HG02870 (cell line): ENCODE data around the gene THYN1.
"Not testable (repeated sequence)": the region's sequence is repeated elsewhere in the genome, so short reads cannot be mapped to it uniquely, and the experiment has no call there.

Source experiments
- ATAC-seq: cut with Tn5 transposase; IDR thresholded peaks from one replicate; pipeline ENCODE4 v1.9.1; 2021; ENCODE audit warnings: mild to moderate bottlenecking, moderate library complexity; ENCODE audit not compliant: unreplicated experiment

Gene THYN1

DNA sequence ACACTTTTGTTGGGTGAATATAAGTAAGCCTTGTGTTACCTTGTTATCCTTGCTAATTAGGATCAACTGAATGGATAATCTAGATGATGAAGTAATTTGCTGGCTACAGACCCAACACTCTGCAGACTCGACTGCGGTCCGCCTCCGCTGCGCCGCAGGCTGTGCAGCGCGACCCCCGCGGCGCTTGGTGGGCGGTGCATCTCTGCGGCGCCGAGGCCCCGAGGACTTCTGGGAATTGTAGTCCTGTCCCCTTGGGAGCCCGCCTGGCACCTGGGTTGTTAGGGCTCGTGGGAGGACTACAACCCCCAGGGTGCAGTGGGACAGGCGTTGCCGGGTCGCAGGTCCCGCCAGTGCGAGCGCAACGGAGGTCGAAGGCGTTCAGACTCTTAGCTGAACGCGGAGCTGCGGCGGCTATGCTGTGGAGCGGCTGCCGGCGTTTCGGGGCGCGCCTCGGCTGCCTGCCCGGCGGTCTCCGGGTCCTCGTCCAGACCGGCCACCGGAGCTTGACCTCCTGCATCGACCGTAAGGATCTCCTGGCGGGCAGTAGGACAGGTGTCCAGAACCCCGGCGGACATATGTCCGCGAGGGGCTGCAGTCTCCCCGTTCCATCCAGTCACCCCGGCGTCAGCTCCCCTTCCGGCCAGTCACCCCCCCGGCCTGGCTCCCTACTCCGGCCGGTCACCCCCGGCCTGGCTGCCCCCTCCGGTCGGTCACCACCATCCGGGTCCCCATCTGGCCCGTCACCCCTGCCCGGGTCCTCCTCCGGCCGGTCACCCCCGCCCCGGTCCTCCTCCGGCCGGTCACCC lies at the start of gene THYN1, which contains the start of gene ACAD8:
Gene THYN1, minus strand, starts transcription at position 165 of the 806 bp plus-strand sequence. CDS start 470 bp downstream, outside the sequence.
Gene ACAD8, plus strand, starts transcription at position 381 of the 806 bp plus-strand sequence. Its CDS starts 33 bp downstream, at position 414.
- ATAC-seq = peak; percentile 98

- no peak for ATAC-seq
Observed at GRCh38 chr11:134294664-134295063, 41.5 kb upstream of the THYN1 start.

DNA sequence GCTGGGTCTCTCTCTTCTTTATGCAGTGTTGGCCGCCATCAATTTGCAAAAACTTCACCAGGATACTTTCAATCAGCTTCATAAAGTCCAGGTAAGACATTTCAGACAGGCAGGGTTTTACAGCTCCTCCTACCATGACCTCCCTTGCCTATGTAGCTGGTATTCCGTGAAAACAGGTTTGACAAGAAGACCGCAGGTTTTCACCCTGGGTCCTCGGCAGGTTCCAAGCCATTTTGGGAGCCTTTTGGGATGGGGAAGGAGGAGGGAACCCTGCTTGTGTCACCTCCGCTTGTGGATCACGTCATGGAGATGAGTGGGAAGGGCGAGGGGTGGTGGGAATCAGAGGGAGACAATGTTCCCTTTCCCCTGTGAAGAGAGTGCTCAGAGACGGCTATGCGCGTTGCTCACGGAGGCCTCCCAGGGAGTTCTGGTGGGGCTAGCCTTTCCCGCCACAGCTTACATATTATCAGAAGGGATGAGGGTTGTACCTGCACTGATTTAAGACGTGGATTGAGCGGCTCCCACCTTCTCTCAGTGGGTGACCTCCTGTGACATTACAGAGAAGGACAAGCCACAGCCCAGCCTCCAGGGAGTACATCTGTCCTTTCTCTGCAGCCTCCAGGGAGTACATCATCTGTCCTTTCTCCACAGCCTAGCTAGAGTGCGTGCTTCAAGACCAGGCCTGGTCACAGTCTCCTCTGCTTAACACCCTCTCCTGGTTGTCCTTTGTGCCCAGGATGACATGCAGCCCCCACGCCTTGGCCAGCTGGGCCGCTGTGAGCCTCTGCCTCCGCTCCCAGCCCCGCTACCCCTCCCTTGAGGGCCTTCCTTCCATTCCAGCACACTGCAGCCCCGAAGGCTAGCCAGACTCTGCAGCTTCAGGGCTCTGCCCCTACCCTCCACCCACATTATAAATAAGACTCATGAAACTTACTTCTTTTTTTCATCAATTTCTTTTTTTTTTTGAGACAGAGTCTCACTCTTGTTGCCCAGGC lies 40.3 kb upstream of the THYN1 start:
- no peak for ATAC-seq

- ATAC-seq = no peak
Observed at GRCh38 chr11:134292661-134293060, 39.5 kb upstream of the THYN1 start.

- ATAC-seq = no peak
Observed at GRCh38 chr11:134291196-134291595, 38.0 kb upstream of the THYN1 start.

GRCh38 chr11:134290646-134291045 lies 37.5 kb upstream of the THYN1 start:
- no peak for ATAC-seq

DNA sequence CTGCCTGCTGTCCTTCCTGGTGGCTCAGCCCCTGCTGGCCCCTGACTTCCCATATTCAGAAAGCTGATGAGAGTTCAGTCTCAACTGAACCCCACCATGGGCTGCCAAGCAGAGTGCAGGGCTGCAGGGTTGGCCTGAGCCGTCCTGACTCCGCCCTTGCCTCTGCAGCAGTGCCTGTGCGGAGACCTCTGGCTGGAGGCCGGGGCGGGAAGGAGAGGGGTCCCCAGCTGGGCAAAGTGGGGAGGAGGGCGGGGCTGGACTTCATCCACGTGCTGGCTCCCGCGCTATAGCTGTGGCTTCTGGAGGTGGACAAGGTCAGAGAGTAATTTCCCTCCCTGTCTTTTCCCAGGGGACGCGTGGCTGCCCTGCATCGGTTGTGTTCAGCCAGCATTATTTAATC lies 36.6 kb upstream of the THYN1 start:
- no peak for ATAC-seq

DNA sequence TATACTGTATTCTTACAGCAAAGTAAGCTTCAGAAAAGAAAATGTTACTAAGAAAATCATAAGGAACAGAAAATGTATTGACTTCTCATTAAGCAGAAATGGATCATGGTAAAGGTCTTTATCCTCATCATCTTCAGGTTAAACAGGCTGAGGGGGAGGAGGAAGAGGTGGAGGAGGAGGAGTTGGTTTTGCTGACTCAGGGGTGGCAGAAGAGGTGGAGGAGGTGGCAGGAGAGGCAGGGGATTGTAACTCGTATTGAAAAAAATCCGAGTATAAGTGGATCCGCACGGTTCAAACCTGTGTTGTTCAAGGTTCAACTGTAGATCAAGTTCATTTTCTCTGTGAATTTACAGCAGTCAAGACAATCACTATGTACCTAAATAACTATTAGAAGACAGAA lies 36.0 kb upstream of the THYN1 start:
- ATAC-seq = no peak

GRCh38 chr11:134288486-134288885 lies 35.3 kb upstream of the THYN1 start:
- no peak for ATAC-seq

- no peak for ATAC-seq
Observed at GRCh38 chr11:134287561-134287960, 34.4 kb upstream of the THYN1 start.

DNA sequence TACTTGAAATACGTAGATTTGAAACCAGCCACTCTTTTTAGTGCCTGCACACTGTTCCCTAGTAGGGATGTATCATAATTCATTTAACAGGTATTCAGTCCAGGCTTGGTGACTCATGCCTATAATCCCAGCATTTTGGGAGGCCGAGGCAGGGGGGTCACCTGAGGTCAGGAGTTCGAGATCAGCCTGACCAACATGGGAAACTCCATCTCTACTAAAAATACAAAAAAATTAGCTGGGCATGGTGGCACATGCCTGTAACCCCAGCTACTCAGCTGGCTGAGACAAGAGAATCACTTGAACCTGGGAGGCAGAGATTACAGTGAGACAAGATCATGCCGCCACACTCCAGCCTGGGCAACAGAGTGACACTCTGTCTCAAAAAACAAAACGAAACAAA lies 31.2 kb upstream of the THYN1 start:
- ATAC-seq = not testable (repeated sequence)

DNA sequence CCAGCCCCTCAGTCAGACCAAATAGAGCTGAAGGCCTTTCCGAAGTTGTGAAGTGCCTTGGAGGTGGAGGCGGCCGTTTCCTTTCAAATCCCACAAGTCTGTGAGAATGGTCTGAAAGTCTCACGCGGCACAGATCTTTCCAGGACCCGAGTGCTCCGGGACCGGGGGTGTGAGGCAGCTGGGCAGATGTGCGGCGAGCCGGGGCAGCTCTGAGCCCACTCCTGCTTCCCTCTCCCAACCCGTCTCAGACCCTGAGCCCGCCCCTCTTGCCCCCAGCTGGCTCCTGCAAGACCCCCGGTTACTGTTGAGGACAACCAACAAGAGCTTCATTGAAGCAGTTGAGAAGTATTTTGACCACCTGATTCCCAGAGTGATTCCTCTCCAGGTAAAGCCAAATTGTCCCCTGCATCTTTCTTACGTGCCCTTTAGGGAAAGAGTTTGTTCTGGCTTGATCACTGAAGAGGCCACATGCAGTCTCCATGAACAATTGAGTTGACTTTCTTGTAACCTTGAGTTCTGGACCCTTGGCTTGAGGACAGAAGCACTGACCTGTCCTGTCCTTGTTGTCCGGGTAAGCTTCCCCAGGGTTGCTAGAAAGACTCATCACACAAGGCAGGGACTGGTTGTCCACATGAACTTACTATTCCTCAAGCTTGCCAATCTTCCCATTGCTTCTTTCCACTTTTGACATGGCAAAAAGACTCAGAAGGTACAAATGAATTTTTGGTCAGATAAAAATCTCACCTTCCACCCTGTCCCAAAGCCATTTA lies 30.5 kb upstream of the THYN1 start:
- ATAC-seq = no peak

DNA sequence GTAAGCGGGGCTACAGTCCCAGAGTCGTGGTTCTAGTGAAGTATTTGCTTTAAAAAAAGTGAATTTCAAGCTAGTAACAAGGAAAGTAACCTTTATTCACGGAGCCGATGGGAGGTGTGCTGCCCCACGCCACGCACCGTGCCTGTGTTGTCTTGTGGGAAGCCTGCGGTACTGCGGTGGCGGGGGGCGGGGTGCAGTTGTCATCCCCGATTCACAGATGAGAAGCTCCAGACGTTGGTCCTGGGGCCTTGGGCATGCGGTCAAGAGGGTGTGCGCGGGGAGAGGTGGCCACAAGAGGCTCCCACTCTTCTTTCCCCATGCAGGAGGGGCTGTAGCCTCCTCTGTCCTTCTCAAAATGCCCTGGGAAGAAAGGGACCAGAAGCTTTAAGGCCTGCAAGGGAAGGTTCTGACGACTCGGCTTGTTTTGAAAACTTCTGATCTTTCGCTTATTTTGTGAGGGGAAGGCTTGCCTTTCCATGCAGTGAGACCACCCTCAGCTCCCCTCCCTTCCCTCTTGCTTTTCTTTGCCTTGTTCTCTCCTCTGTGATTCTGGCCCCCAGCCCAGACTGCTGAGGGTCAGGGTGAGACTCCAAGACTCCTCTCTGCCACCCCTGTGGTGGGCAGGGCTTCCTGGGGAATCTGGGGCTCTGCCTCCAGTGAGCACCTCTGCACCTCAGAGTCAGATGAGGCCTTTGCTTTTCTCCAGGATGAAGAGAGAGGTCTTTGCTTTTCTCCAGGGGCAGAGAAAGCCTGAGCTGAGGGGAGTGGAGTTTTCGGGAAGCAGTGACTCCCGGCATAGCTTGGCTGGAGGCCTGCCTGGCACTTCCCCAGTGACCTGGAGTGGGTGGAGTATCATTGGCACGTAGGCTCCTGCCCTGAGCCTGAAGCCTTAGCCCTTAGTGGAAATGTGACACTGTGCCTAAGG lies 29.2 kb upstream of the THYN1 start:
- ATAC-seq = no peak

GRCh38 chr11:134281635-134282034 lies 28.5 kb upstream of the THYN1 start:
- not testable (repeated sequence) for ATAC-seq

DNA sequence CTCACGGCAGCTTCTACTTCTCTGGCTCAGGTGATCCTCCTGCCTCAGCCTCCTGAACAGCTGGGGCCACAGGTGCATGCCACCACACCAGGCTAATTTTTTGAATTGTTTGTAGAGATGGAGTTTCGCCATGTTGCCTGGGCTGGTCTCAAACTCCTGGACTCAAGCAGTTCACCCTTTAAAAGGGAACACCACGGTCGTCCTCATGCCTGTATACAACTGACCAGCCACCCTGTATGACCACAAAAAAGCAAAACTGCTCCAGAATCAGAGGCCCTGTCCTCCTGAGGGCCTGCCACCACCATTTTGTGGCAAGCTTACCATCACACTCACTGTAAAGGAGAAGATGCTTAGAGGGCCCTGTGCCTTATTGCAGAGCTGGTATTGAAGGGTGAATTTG lies 25.2 kb upstream of the THYN1 start:
- ATAC-seq = no peak

DNA sequence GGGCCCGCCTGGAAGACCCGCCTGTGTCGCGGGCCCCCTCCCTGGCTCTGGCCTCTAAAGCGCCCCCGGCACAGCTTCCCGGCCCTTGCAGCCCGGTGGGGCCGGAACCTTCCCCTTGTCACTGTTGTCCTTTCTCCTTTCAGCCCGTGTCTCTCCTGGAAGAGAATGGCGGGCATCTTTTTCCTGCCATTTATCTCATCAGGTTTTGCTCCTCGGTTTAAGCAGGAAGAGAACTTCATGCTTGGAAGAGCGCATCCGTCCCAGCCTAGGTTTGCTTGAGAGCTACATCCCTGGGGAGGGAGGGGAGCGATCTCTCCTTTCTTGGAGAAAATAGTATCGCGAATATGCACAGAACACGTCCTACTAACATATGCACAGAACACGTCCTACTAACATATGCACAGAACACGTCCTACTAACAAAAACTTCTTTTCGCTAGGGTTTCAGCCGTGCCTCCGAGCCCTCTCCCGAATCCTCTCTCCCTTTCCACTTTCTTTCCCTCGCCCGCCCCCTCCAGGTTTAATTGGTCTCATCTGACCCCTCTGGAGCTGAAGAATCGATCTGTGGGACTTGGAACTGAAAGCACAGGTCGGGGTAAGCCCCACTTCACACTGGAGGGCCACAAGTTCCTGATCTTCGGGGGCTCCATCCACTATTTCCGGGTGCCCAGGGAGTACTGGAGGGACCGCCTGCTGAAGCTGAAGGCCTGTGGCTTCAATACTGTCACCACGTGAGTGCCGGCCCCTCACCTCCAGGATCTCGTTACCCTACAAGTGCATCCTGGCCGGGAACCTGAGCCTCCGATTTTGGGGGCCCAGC lies 24.2 kb upstream of the THYN1 start:
- ATAC-seq = no peak

GRCh38 chr11:134276396-134277182 lies 23.4 kb upstream of the THYN1 start:
- peak; percentile 9 for ATAC-seq
